HCT116 (cell line): ENCODE results near the gene DDX24. TPM values are rescaled to one million over a fixed set of nuclear protein-coding genes. Genes with fewer than 3 reads are reported as not detected.

Source experiments
- ATAC-seq: fragments of 200-7000 bp; cut with Tn5 transposase; 2 replicates; pipeline ENCODE4 v1.9.1; 2020; ENCODE audit warnings: mild to moderate bottlenecking, moderate library complexity
- BruUV-seq: library from RNA; stranded (reverse); fragments of 400-500 nt; replicated peaks from 2 replicates; lab custom pipeline; 2021; lab: Mats Ljungman, UMichigan
- CTCF ChIA-PET: fragments of 300-600 bp; sonication (Branson Sonifier 250); formaldehyde crosslinking; loops from one replicate; lab custom pipeline; 2021; ENCODE audit warnings: antibody characterized with exemption; lab: Charles Lee
- POLR2A ChIA-PET: fragments of 300-600, 350-600 bp; sonication (Branson Sonifier 250); formaldehyde crosslinking; loops from one replicate; lab custom pipeline; 2021; ENCODE audit warnings: antibody characterized with exemption; lab: Charles Lee
- RAD21 ChIA-PET, 2 experiments: fragments of 300-600 bp; sonication (Branson Sonifier 250); formaldehyde crosslinking; loops; one replicate each; lab custom pipeline; 2023; ENCODE audit warnings: low total read pairs in 2 of 2; ENCODE audit not compliant: uncharacterized antibody in 2 of 2, unreplicated experiment in 2 of 2, low non-redundant PET in 1 of 2; lab: Charles Lee
- DNase-seq: peaks from one replicate; pipeline ENCODE4 v3.0.0-alpha.2; 2010; ENCODE audit warnings: low read depth, low spot score
- H2AFZ ChIP-seq: fragments of 200-600 bp; shearing (Covaris generic), sonication (generic); 2 replicates; pipeline ENCODE4 v1.6.1; 2017; ENCODE audit warnings: low read depth, mixed run types, mixed read lengths, antibody characterized with exemption, low read length; ENCODE audit not compliant: poor library complexity, severe bottlenecking
- H3K27ac ChIP-seq: 2 replicates; pipeline ENCODE4 v1.5.1; 2012; ENCODE audit warnings: low read depth, low read length
- H3K27me3 ChIP-seq: fragments of 200-600 bp; sonication (generic); 2 replicates; pipeline ENCODE4 v1.6.1; 2016; ENCODE audit warnings: mixed run types, low read length, mixed read lengths; ENCODE audit not compliant: insufficient read depth
- H3K36me3 ChIP-seq, 2 experiments: fragments of 200-500 bp in 1 of 2; fragments of 200-600 bp in 1 of 2; sonication (Bioruptor generic) in 1 of 2; sonication (generic) in 1 of 2; 2 replicates each; pipeline versions ENCODE4 v1.5.1 to v1.6.1; 2014 to 2016; ENCODE audit warnings: low read length in 2 of 2, inconsistent platforms in 1 of 2, mixed read lengths in 1 of 2, mixed run types in 1 of 2; ENCODE audit not compliant: insufficient read depth in 2 of 2, control insufficient read depth in 1 of 2
- H3K4me1 ChIP-seq, 2 experiments: fragments of 200-600 bp in 1 of 2; sonication (generic) in 1 of 2; 2 replicates each; pipeline versions ENCODE4 v1.5.1 to v1.6.1; 2012 to 2017; ENCODE audit warnings: low read length in 2 of 2, inconsistent platforms in 1 of 2, mild to moderate bottlenecking in 1 of 2, mixed read lengths in 1 of 2, mixed run types in 1 of 2, moderate library complexity in 1 of 2; ENCODE audit not compliant: insufficient read depth in 2 of 2, control insufficient read depth in 1 of 2
- H3K4me2 ChIP-seq: fragments of 200-600 bp; sonication (generic); 2 replicates; pipeline ENCODE4 v1.6.1; 2017; ENCODE audit warnings: mixed run types, low read length, mixed read lengths
- H3K4me3 ChIP-seq, 2 experiments: fragments of 200-600 bp in 1 of 2; sonication (generic) in 1 of 2; replicated peaks in 1 of 2; 2 replicates each; pipeline ENCODE4 v1.5.1; 2011 to 2016; ENCODE audit warnings: low read length in 2 of 2, control low read depth in 1 of 2, low read depth in 1 of 2, mild to moderate bottlenecking in 1 of 2, mixed read lengths in 1 of 2, mixed run types in 1 of 2
- H3K79me2 ChIP-seq: fragments of 200-600 bp; sonication (generic); 2 replicates; pipeline ENCODE4 v1.6.1; 2017; ENCODE audit warnings: mild to moderate bottlenecking, mixed run types, low read length, moderate library complexity, mixed read lengths; ENCODE audit not compliant: insufficient read depth
- H3K9ac ChIP-seq: fragments of 200-600 bp; sonication (generic); 2 replicates; pipeline ENCODE4 v1.6.1; 2016; ENCODE audit warnings: low read length, mixed read lengths
- H3K9me2 ChIP-seq: fragments of 200-600 bp; sonication (generic), shearing (Covaris generic); 2 replicates; pipeline ENCODE4 v1.6.1; 2017; ENCODE audit warnings: mixed run types, mild to moderate bottlenecking, moderate library complexity; ENCODE audit not compliant: insufficient read depth
- H3K9me3 ChIP-seq, 2 experiments: fragments of 200-500 bp in 1 of 2; fragments of 200-600 bp in 1 of 2; sonication (Bioruptor generic) in 1 of 2; sonication (generic) in 1 of 2; 2 replicates each; pipeline ENCODE4 v1.6.1; 2014 to 2017; ENCODE audit warnings: low read length in 2 of 2, mixed read lengths in 2 of 2, inconsistent platforms in 1 of 2, low read depth in 1 of 2, mild to moderate bottlenecking in 1 of 2, mixed run types in 1 of 2, moderate library complexity in 1 of 2; ENCODE audit not compliant: control insufficient read depth in 1 of 2, insufficient read depth in 1 of 2
- H4K20me1 ChIP-seq: fragments of 200-600 bp; sonication (generic), shearing (Covaris generic); 2 replicates; pipeline ENCODE4 v1.6.1; 2017; ENCODE audit warnings: mixed run types, mild to moderate bottlenecking, moderate library complexity; ENCODE audit not compliant: insufficient read depth
- ATF3 ChIP-seq: IDR thresholded peaks from 2 replicates; pipeline ENCODE4 v1.6.1; 2012
- CEBPB ChIP-seq: IDR thresholded peaks from 2 replicates; pipeline ENCODE4 v1.6.1; 2012; ENCODE audit warnings: low read depth
- CTCF ChIP-seq, 3 experiments: fragments of 200-600 bp in 1 of 3; sonication (generic) in 1 of 3; IDR thresholded peaks in 2 of 3; conservative IDR thresholded peaks in 1 of 3; 2 replicates each; pipeline ENCODE4 v1.5.1; 2012 to 2017; ENCODE audit warnings: low read depth in 2 of 3, low read length in 2 of 3, antibody characterized with exemption in 1 of 3, borderline replicate concordance in 1 of 3, control low read depth in 1 of 3, mild to moderate bottlenecking in 1 of 3, mixed read lengths in 1 of 3, mixed run types in 1 of 3, moderate library complexity in 1 of 3; ENCODE audit not compliant: insufficient read depth in 1 of 3
- ELF1 ChIP-seq: IDR thresholded peaks from 2 replicates; pipeline ENCODE4 v1.6.1; 2012; ENCODE audit warnings: low read depth, borderline replicate concordance
- EZH2phosphoT487 ChIP-seq: fragments of 200-600 bp; IDR thresholded peaks from 2 replicates; pipeline ENCODE4 v1.6.1; 2018; ENCODE audit warnings: antibody characterized with exemption, borderline replicate concordance
- FOSL1 ChIP-seq: IDR thresholded peaks from 2 replicates; pipeline ENCODE4 v1.6.1; 2012; ENCODE audit warnings: low read depth
- JUND ChIP-seq: IDR thresholded peaks from 2 replicates; pipeline ENCODE4 v1.6.1; 2012
- MAX ChIP-seq: IDR thresholded peaks from 2 replicates; pipeline ENCODE4 v1.6.1; 2012
- POLR2A ChIP-seq: IDR thresholded peaks from 2 replicates; pipeline ENCODE4 v1.7.0; 2011; ENCODE audit warnings: borderline replicate concordance; ENCODE audit not compliant: insufficient read depth, insufficient read length; ENCODE audit errors: extremely low read depth
- RAD21 ChIP-seq: IDR thresholded peaks from 2 replicates; pipeline ENCODE4 v1.6.1; 2012; ENCODE audit warnings: low read depth, mild to moderate bottlenecking
- REST ChIP-seq: IDR thresholded peaks from 2 replicates; pipeline ENCODE4 v1.6.1; 2012; ENCODE audit warnings: low read depth
- SIN3A ChIP-seq: IDR thresholded peaks from 2 replicates; pipeline ENCODE4 v1.6.1; 2012; ENCODE audit warnings: low read depth
- TCF7L2 ChIP-seq: IDR thresholded peaks from 2 replicates; pipeline ENCODE4 v1.7.0; 2011; ENCODE audit warnings: borderline replicate concordance, inconsistent platforms; ENCODE audit not compliant: insufficient read depth, insufficient read length; ENCODE audit errors: extremely low read depth
- ZBTB33 ChIP-seq: IDR thresholded peaks from 2 replicates; pipeline ENCODE4 v1.6.1; 2011; ENCODE audit warnings: mild to moderate bottlenecking, low read length, moderate library complexity; ENCODE audit not compliant: insufficient replicate concordance; ENCODE audit errors: extremely low read depth
- intact Hi-C: fragments of 100-400 bp; cut with micrococcal nuclease; formaldehyde crosslinking; loops from 2 replicates; pipeline ENCODE4 v1.10.0; 2022
- total RNA-seq: library from RNA; stranded (reverse); gene quantifications from one replicate; pipeline ENCODE4 v1.2.1, GENCODE V29; 2021; ENCODE audit not compliant: unreplicated experiment

The DDX24 gene
- total RNA-seq, 1 experiment from 2014 or later = 169 TPM

- no peak overlapping the region for H3K4me2 ChIP-seq
- H3K9me2 ChIP-seq = no peaks in the 10 kb centered on the region
- CTCF ChIA-PET = interaction anchor here (10.4 kb wide), 1 partner anchor 62 kb away, joined by 121 read pairs; no protein-coding TSS in a partner anchor
- no peaks in the 10 kb centered on the region for H3K36me3 ChIP-seq
- H3K4me1 ChIP-seq = peaks cover 0 to 6% of the 10 kb centered on the region in 2 experiments; a peak in 2 of 4 replicates
- no peaks in the 10 kb centered on the region for H4K20me1 ChIP-seq
- no peak overlapping the region for H3K4me3 ChIP-seq
- TF ChIP-seq ELF1 = no peak
- no peak for TF ChIP-seq ZBTB33
- TF ChIP-seq RAD21 = no peak
- TF ChIP-seq CTCF (IDR thresholded peaks at IDR 0.05 in 2 of 3, conservative IDR thresholded peaks at IDR 0.05 in 1 of 3; ENCODE audit: borderline replicate concordance in 1 of 3, insufficient read depth in 1 of 3, low read depth in 2 of 3, low read length in 2 of 3) = no peak
- TF ChIP-seq POLR2A = no peak
- no peak for TF ChIP-seq ATF3
- no peak for TF ChIP-seq JUND
- TF ChIP-seq CEBPB = no peak
- TF ChIP-seq TCF7L2 = no peak
- TF ChIP-seq REST = no peak
- no peak for TF ChIP-seq FOSL1
- TF ChIP-seq MAX = no peak
- no peak for TF ChIP-seq SIN3A
- no peak for TF ChIP-seq EZH2phosphoT487
- TF ChIP-seq, all 23 proteins: peak for 0
- H3K9ac ChIP-seq = no peak overlapping the region
- ATAC-seq (no peak), DNase-seq (no peak)
- ChIA-PET POLR2A (no interaction called here), RAD21 (interaction anchor here in 1 of 2 experiments (1.6 kb wide), 1 partner anchor 64 kb away, joined by 3 read pairs; no protein-coding TSS in a partner anchor)
- H3K79me2 ChIP-seq = no peaks in the 10 kb centered on the region
- no peaks in the 10 kb centered on the region for H3K27me3 ChIP-seq
- H2AFZ ChIP-seq = no peak overlapping the region
- no peak overlapping the region for H3K27ac ChIP-seq
- no TSS peak for BruUV-seq
- intact Hi-C loops = loop anchor here (10.0 kb wide), 1 partner anchor 349 kb away; no protein-coding TSS in a partner anchor
- H3K9me3 ChIP-seq = no peaks in the 10 kb centered on the region
Measured at GRCh38 chr14:94004015-94004414, 77.0 kb downstream of the DDX24 start.
